C4-2B (cell line): ENCODE results near the gene CAMTA1.

Experiments
- CTCF ChIP-seq: fragments of 450-650 bp; conservative IDR thresholded peaks from 2 replicates; pipeline ENCODE4 v1.5.1; 2017; ENCODE audit warnings: mild to moderate bottlenecking
- ZFX ChIP-seq: fragments of 450-650 bp; IDR thresholded peaks from 2 replicates; pipeline ENCODE4 v1.6.1; 2017

GRCh38 chr1:7632681-7633080 lies 847.4 kb downstream of the CAMTA1 start:
- no peak for TF ChIP-seq CTCF
- TF ChIP-seq ZFX, result no peak
